Frontal cortex (tissue), 4 donors: ENCODE measurements around the gene APEH. TPM values are rescaled to one million over a fixed set of nuclear protein-coding genes. Genes with fewer than 3 reads are reported as not detected.
"Not testable (repeated sequence)": the region's sequence is repeated elsewhere in the genome, so short reads cannot be mapped to it uniquely, and the experiment has no call there.

ENCODE experiments used
- DNase-seq, 2 donors: peaks; one replicate each; pipeline ENCODE4 v3.0.0; 2012; ENCODE audit warnings: low spot score in 2 of 2
- FAIRE-seq: peaks from 2 replicates; lab custom pipeline; 2012; peaks lifted over from hg19 to GRCh38; lab: Jason Lieb, UNC
- total RNA-seq: library from RNA; depleted of rRNA; stranded (reverse); fragments of >200 nt; gene quantifications from one replicate; pipeline ENCODE4 v1.2.3, GENCODE V29; 2014
- donor health status: control.
- donor health status: control.
- donor health status: control.

The APEH gene
- total RNA-seq, 1 donor from 2014 or later: 66.0 TPM

GRCh38 chr3:49688338-49689045, 14.3 kb downstream of the APEH start:
- not testable (repeated sequence) for DNase-seq, FAIRE-seq

DNA sequence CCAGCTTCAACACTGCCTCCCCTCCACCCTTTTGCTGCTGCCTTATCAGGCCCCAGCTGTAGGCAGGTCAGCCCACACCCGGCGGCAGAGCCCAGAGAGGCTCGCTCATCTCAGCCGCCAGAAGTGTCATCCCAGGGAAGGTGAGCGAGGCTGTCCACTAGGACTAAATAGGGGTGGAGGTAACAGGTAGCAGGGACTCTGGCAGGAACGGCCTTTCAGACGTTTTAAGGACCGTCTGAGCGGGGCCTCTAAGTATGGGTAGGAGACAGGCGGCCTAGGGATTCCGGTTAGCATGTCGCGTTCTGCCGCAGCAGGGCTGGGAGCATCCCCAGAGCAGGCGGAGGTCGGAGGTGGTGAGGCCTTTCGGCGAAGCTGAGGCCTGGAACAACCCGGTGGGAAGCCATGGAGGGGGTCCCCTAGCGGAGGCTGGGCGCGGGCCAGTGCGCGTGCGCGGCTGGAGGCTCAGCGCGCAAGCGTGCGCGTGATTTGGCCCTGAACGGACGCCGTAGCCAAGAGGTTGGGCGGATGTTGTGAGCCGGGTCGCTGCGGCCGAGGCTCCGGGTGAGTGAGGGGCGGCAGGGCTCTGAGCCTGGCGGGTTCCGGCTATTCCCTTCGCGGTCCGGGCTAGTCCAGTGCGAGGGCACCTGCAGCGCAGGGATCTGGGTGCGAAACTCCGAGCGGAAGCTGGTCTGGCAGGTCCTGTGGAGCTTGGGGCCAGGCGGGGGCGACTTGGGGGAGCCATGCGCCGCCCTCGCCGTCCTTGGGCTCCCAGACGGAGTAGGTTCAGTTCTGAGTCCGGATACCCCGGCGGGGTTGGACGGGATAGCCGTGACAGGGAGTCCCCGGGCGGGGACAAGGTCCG, 15.1 kb downstream of the APEH start, which contains the start of the genes MST1 and RNF123:
Gene MST1 (minus strand): TSS at position 429 of the 862 bp plus-strand sequence. CDS start 783 bp downstream, outside the sequence.
Gene RNF123 (plus strand): TSS at position 512 of the 862 bp plus-strand sequence. CDS start 1,609 bp downstream, outside the sequence.
- FAIRE-seq (no peak), DNase-seq (peak; percentile 87 to 91)

GRCh38 chr3:49689908-49690624, 15.9 kb downstream of the APEH start:
- FAIRE-seq, DNase-seq: not testable (repeated sequence)

GRCh38 chr3:49690856-49691255, 16.7 kb downstream of the APEH start:
- not testable (repeated sequence) for DNase-seq, FAIRE-seq

DNA sequence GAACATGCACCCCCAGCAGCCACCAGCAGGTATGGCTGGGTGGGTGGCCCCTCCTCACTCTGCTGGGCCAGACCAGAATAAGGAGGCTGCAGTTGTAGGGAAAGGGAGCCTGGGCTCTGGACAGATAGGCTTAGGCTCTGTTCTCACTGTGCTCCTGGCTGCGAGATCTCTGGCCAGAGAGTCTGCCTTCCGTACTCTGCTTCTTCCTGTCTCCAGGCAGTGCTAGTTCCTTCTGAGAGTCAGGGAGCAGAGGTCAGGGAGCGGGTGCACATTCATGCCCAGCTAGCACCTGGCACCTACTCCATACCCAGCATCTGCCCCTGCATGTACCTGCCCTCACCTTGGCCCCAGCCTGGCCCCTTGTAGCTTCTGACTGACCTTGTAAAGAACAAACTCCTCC, 17.3 kb downstream of the APEH start:
- not testable (repeated sequence) for FAIRE-seq, DNase-seq

- DNase-seq, FAIRE-seq: not testable (repeated sequence)
Measured at GRCh38 chr3:49694409-49695070, 20.4 kb downstream of the APEH start.

- FAIRE-seq, DNase-seq: not testable (repeated sequence)
Measured at GRCh38 chr3:49695350-49696015, 21.3 kb downstream of the APEH start.

GRCh38 chr3:49699281-49699979, 25.3 kb downstream of the APEH start:
- FAIRE-seq (no peak), DNase-seq (no peak)

DNA sequence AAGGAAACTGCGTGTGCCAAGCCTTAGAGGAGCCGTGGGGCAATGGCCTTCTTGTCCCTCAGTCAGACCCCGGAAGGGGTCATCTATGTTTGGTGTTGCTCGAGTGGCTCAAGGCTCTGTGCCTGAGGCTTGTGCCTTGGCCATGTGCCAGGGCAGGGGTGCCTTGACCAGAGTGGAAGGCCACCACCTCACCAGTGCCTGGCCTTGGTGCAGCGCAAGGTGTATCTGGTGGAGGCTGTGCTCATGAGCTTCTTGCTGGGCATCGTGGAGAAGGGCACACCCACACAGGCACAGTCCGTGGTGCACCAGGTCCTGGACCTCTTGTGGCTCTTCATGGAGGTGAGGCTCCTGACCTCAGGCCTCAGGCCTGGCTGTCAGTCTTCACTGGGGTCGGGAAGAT, 25.9 kb downstream of the APEH start:
- no peak for FAIRE-seq
- DNase-seq: no peak

- DNase-seq: no peak
- no peak for FAIRE-seq
Measured at GRCh38 chr3:49700453-49701128, 26.4 kb downstream of the APEH start.

GRCh38 chr3:49701388-49702077, 27.4 kb downstream of the APEH start:
- DNase-seq (no peak), FAIRE-seq (no peak)

- no peak for FAIRE-seq
Measured at GRCh38 chr3:49702672-49703071, 28.5 kb downstream of the APEH start.

GRCh38 chr3:49703443-49703927, 29.3 kb downstream of the APEH start:
- DNase-seq: peak; percentile 73 to 92
- FAIRE-seq: no peak

More at GRCh38 chr3:49702672-49703071, 28.5 kb downstream of the APEH start:
- DNase-seq: no peak

DNA sequence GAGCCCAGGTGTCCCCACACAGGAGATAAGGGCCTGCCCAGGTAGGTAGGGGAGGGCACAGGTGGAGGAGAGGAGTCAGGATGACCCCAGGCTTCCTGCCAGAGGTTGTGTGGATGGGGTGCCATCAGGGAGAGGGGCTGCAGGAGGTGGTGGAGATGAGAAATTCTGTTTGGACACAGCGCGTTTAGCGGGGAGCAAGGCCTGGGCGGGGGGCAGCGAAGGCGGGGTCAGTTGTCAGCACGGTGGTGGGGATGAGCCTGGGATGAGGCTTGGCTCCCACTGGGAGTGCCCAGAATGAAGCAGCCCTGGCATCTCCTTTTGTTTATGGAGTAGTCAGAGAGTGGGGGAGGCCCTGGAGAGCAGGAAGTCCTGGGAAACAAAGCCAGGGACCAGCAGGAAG, 29.8 kb downstream of the APEH start:
- FAIRE-seq (no peak), DNase-seq (no peak)

DNA sequence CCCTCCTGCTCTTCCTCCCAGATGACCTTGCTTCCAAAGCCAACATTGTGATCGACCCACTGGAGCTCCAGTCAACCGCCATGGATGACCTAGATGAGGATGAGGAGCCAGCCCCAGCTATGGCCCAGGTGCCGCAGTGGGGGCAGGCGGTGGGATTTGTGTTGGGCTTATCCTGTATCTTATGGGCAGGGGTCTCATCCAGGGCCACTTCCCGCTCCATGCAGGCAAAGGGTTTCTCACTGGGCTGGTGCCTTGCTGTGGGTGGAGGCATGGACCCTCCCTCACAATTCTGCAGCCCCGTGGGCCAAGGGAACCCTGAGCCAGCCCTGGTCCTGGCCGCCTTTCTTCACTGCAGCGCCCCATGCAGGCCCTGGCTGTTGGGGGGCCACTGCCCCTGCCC, 30.5 kb downstream of the APEH start:
- DNase-seq: no peak
- FAIRE-seq: no peak

DNA sequence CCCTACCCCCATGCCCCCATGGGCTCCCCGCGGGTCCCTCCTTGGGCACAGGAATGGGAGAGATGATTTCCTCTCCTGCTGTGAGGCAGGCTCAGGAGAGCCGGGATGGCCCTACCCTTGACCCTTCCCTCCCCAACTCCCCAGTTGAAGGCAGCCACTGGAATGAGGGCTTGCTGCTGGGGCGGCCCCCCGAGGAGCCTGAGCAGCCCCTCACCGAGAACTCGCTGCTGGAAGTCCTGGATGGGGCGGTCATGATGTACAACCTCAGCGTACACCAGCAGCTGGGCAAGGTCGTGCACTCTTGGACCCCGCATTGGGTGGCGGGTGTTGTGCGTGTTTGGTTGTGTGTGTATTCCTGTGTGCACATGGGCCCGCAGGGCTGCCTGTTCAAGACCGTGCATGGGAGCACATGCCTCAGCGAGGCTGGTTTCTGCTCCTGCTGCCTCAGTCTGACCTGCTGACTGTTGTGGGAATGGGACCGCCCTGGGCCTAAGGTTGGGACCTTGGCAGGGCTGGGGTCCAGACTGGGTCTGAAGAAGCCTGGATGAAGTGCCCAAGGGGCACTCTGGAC, 31.3 kb downstream of the APEH start:
- no peak for FAIRE-seq
- DNase-seq: no peak
